H1 (cell line): Measurements from ENCODE around the gene RPL12. TPM values are rescaled to one million over a fixed set of nuclear protein-coding genes. Genes with fewer than 3 reads are reported as not detected.

Source experiments
- CTCF ChIA-PET: fragments of 300-600 bp; sonication (Branson Sonifier 250); formaldehyde crosslinking; loops from one replicate; lab custom pipeline; 2021; ENCODE audit not compliant: partially characterized antibody; lab: Charles Lee
- POLR2A ChIA-PET: fragments of 300-600 bp; sonication (Branson Sonifier 250); formaldehyde crosslinking; loops from one replicate; lab custom pipeline; 2021; ENCODE audit warnings: inconsistent platforms; ENCODE audit not compliant: partially characterized antibody; lab: Charles Lee
- DNase-seq, 2 experiments: peaks; one replicate each; pipeline versions ENCODE4 v3.0.0 to v3.0.0-alpha.2; 2010 to 2022; ENCODE audit warnings: low spot score in 2 of 2, low read depth in 1 of 2, mixed read lengths in 1 of 2
- FAIRE-seq: peaks from 2 replicates; lab custom pipeline; 2011; peaks lifted over from hg19 to GRCh38; lab: Jason Lieb, UNC
- H2AFZ ChIP-seq: 2 replicates; pipeline ENCODE4 v1.8.1; 2012; ENCODE audit warnings: low read length, inconsistent platforms
- H2AK5ac ChIP-seq: 2 replicates; pipeline ENCODE4 v1.6.1; 2013; ENCODE audit warnings: low read depth, low read length
- H2BK120ac ChIP-seq: replicated peaks from 2 replicates; pipeline ENCODE3; 2013; ENCODE audit warnings: low read depth, low read length, inconsistent platforms
- H2BK12ac ChIP-seq: 2 replicates; pipeline ENCODE4 v1.6.1; 2013; ENCODE audit warnings: low read depth, low read length
- H2BK15ac ChIP-seq: 2 replicates; pipeline ENCODE4 v1.6.1; 2013; ENCODE audit warnings: low read length
- H2BK20ac ChIP-seq: 2 replicates; pipeline ENCODE4 v1.6.1; 2013; ENCODE audit warnings: low read length
- H2BK5ac ChIP-seq: 2 replicates; pipeline ENCODE4 v1.6.1; 2013; ENCODE audit warnings: low read depth, low read length
- H3K14ac ChIP-seq: 2 replicates; pipeline ENCODE4 v1.6.1; 2013; ENCODE audit warnings: inconsistent platforms; ENCODE audit not compliant: insufficient read length
- H3K18ac ChIP-seq: 2 replicates; pipeline ENCODE4 v1.6.1; 2013; ENCODE audit warnings: low read length; ENCODE audit errors: extremely low read depth
- H3K23ac ChIP-seq: 2 replicates; pipeline ENCODE4 v1.6.1; 2013; ENCODE audit warnings: inconsistent platforms; ENCODE audit not compliant: insufficient read length
- H3K23me2 ChIP-seq: 2 replicates; pipeline ENCODE4 v1.6.1; 2013; ENCODE audit warnings: low read depth, low read length
- H3K27ac ChIP-seq: 2 replicates; pipeline ENCODE4 v1.6.1; 2011; ENCODE audit warnings: low read depth, low read length, inconsistent platforms
- H3K27me3 ChIP-seq, 4 experiments: replicated peaks in 1 of 4; 1 replicate in 1 of 4; 2 replicates in 3 of 4; pipeline versions ENCODE4 v1.6.1 to v1.8.1; 2011 to 2013; ENCODE audit warnings: low read length in 3 of 4, mild to moderate bottlenecking in 3 of 4, inconsistent platforms in 2 of 4, mixed read lengths in 2 of 4, moderate library complexity in 1 of 4; ENCODE audit not compliant: control insufficient read depth in 3 of 4, insufficient read depth in 3 of 4; ENCODE audit errors: extremely low read depth in 1 of 4
- H3K36me3 ChIP-seq, 4 experiments: 2 replicates each; pipeline versions ENCODE4 v1.6.1 to v1.8.1; 2011 to 2013; ENCODE audit warnings: mild to moderate bottlenecking in 4 of 4, low read length in 3 of 4, moderate library complexity in 2 of 4, control low read depth in 1 of 4, inconsistent platforms in 1 of 4; ENCODE audit not compliant: insufficient read depth in 4 of 4, control insufficient read depth in 2 of 4
- H3K4ac ChIP-seq: replicated peaks from 2 replicates; pipeline ENCODE3; 2013; ENCODE audit warnings: low read length, low read depth, mixed read lengths, inconsistent platforms; ENCODE audit not compliant: insufficient read length
- H3K4me1 ChIP-seq, 4 experiments: replicated peaks in 1 of 4; 1 replicate in 1 of 4; 2 replicates in 3 of 4; pipeline versions ENCODE4 v1.6.1 to v1.8.1; 2011 to 2013; ENCODE audit warnings: low read length in 3 of 4, inconsistent platforms in 2 of 4, mixed read lengths in 1 of 4; ENCODE audit not compliant: insufficient read depth in 4 of 4, control insufficient read depth in 3 of 4
- H3K4me2 ChIP-seq, 2 experiments: 2 replicates each; pipeline versions ENCODE4 v1.6.1 to v1.8.1; 2011 to 2013; ENCODE audit warnings: low read depth in 2 of 2, low read length in 2 of 2, control low read depth in 1 of 2, inconsistent platforms in 1 of 2, mild to moderate bottlenecking in 1 of 2; ENCODE audit not compliant: insufficient read depth in 1 of 2
- H3K4me3 ChIP-seq, 4 experiments: fragments of 200-600, 300-600 bp in 1 of 4; sonication (generic), shearing (Covaris generic), sonication (Bioruptor Twin) in 1 of 4; 2 replicates each; pipeline versions ENCODE4 v1.5.1 to v1.8.1; 2011 to 2016; ENCODE audit warnings: low read length in 4 of 4, low read depth in 3 of 4, control low read depth in 2 of 4, inconsistent platforms in 2 of 4, mild to moderate bottlenecking in 2 of 4, mixed read lengths in 1 of 4, moderate library complexity in 1 of 4; ENCODE audit not compliant: insufficient read depth in 2 of 4; ENCODE audit errors: extremely low read depth in 1 of 4
- H3K56ac ChIP-seq: replicated peaks from 2 replicates; pipeline ENCODE3; 2013; ENCODE audit warnings: low read depth, mild to moderate bottlenecking, mixed read lengths, low read length, inconsistent platforms; ENCODE audit not compliant: insufficient read length
- H3K79me1 ChIP-seq: 2 replicates; pipeline ENCODE4 v1.6.1; 2013; ENCODE audit warnings: low read depth, low read length, control low read depth
- H3K79me2 ChIP-seq, 2 experiments: 2 replicates each; pipeline versions ENCODE4 v1.6.1 to v1.8.1; 2012 to 2013; ENCODE audit warnings: low read length in 2 of 2, mild to moderate bottlenecking in 2 of 2, inconsistent platforms in 1 of 2; ENCODE audit not compliant: insufficient read depth in 2 of 2, control insufficient read depth in 1 of 2
- H3K9ac ChIP-seq, 4 experiments: replicated peaks in 1 of 4; 1 replicate in 1 of 4; 2 replicates in 3 of 4; pipeline versions ENCODE4 v1.6.1 to v1.8.1; 2011 to 2013; ENCODE audit warnings: low read depth in 3 of 4, low read length in 3 of 4, control low read depth in 2 of 4, mild to moderate bottlenecking in 2 of 4, moderate library complexity in 2 of 4, inconsistent platforms in 1 of 4; ENCODE audit errors: extremely low read depth in 1 of 4
- H3K9me3 ChIP-seq, 2 experiments: 2 replicates each; pipeline versions ENCODE4 v1.6.1 to v1.8.1; 2012 to 2013; ENCODE audit warnings: mild to moderate bottlenecking in 2 of 2, moderate library complexity in 2 of 2, control low read depth in 1 of 2, inconsistent platforms in 1 of 2, low read depth in 1 of 2, low read length in 1 of 2, mixed read lengths in 1 of 2; ENCODE audit not compliant: insufficient read depth in 2 of 2
- H4K20me1 ChIP-seq, 2 experiments: replicated peaks in 1 of 2; 2 replicates each; pipeline versions ENCODE3 to v1.8.1; 2011 to 2013; ENCODE audit warnings: inconsistent platforms in 2 of 2, low read length in 2 of 2, mild to moderate bottlenecking in 1 of 2; ENCODE audit not compliant: insufficient read depth in 2 of 2, control insufficient read depth in 1 of 2
- H4K5ac ChIP-seq: 2 replicates; pipeline ENCODE4 v1.6.1; 2013; ENCODE audit warnings: low read length, low read depth, mixed read lengths, inconsistent platforms; ENCODE audit not compliant: insufficient read length
- H4K8ac ChIP-seq: 2 replicates; pipeline ENCODE4 v1.8.0; 2013; ENCODE audit warnings: mild to moderate bottlenecking, moderate library complexity, low read length, inconsistent platforms; ENCODE audit not compliant: insufficient read depth; ENCODE audit errors: extremely low read depth
- H4K91ac ChIP-seq: replicated peaks from 2 replicates; pipeline ENCODE3; 2013; ENCODE audit warnings: low read length, mixed read lengths, inconsistent platforms; ENCODE audit not compliant: insufficient read length
- BCL11A ChIP-seq, 2 experiments: IDR thresholded peaks; one replicate each; pipeline ENCODE4 v1.6.1; 2011; ENCODE audit warnings: low read depth in 2 of 2, low read length in 2 of 2, mild to moderate bottlenecking in 2 of 2
- CHD1 ChIP-seq: IDR thresholded peaks from 2 replicates; pipeline ENCODE4 v1.6.1; 2012; ENCODE audit warnings: low read depth, low read length, improper control_type of control experiment
- EGR1 ChIP-seq: IDR thresholded peaks from 2 replicates; pipeline ENCODE4 v1.6.1; 2011; ENCODE audit warnings: low read depth, low read length, borderline replicate concordance
- GABPA ChIP-seq: IDR thresholded peaks from 2 replicates; pipeline ENCODE4 v1.6.1; 2011; ENCODE audit warnings: mild to moderate bottlenecking, low read length, moderate library complexity, borderline replicate concordance; ENCODE audit not compliant: insufficient read depth
- GTF2F1 ChIP-seq: IDR thresholded peaks from 2 replicates; pipeline ENCODE4 v1.6.1; 2012; ENCODE audit warnings: low read depth, low read length, improper control_type of control experiment, borderline replicate concordance
- HDAC2 ChIP-seq, 2 experiments: fragments of 300-600 bp in 1 of 2; sonication (generic) in 1 of 2; IDR thresholded peaks; 2 replicates each; pipeline ENCODE4 v1.6.1; 2011 to 2012; ENCODE audit warnings: low read depth in 2 of 2, low read length in 2 of 2, mild to moderate bottlenecking in 2 of 2, moderate library complexity in 2 of 2, borderline replicate concordance in 1 of 2, inconsistent platforms in 1 of 2
- KDM4A ChIP-seq: IDR thresholded peaks from one replicate; pipeline ENCODE4 v1.7.1; 2012; ENCODE audit warnings: low read depth, mild to moderate bottlenecking, moderate library complexity, low read length, inconsistent platforms; ENCODE audit not compliant: severe bottlenecking
- SP4 ChIP-seq: IDR thresholded peaks from 2 replicates; pipeline ENCODE4 v1.6.1; 2012; ENCODE audit warnings: low read length, inconsistent platforms
- TAF1 ChIP-seq: IDR thresholded peaks from 2 replicates; pipeline ENCODE4 v1.6.1; 2011; ENCODE audit warnings: mild to moderate bottlenecking, low read depth, low read length
- YY1 ChIP-seq: IDR thresholded peaks from 2 replicates; pipeline ENCODE4 v1.6.1; 2011; ENCODE audit warnings: low read depth, mild to moderate bottlenecking, low read length
- ZNF274 ChIP-seq: IDR thresholded peaks from 2 replicates; pipeline ENCODE4 v1.7.0; 2012; ENCODE audit warnings: low read length, borderline replicate concordance; ENCODE audit errors: extremely low read depth
- WGBS, 2 experiments: shearing (Covaris generic) in 1 of 2; methylation state at CpG; one replicate each; pipeline versions ENCODE4 v1.1.6 to v1.1.7; 2013 to 2015; ENCODE audit warnings: low lambda C conversion rate in 2 of 2, mixed read lengths in 2 of 2, inconsistent platforms in 1 of 2, low coverage in 1 of 2, missing lambda C conversion rate in 1 of 2; ENCODE audit not compliant: insufficient replicate concordance in 2 of 2, insufficient coverage in 1 of 2, insufficient read length in 1 of 2; ENCODE audit errors: extremely low coverage in 1 of 2, missing lambda C conversion rate in 1 of 2; 5-methylcytosine and 5-hydroxymethylcytosine counted together
- polyA plus RNA-seq, 7 experiments: library from polyadenylated mRNA; depleted of rRNA in 3 of 7; stranded (reverse) in 5 of 7; unstranded in 2 of 7; fragments of >200 nt in 5 of 7; fragments of 200-250 nt in 2 of 7; gene quantifications; 1 replicate in 5 of 7; 2 replicates in 1 of 7; 4 replicates in 1 of 7; pipeline versions ENCODE4 v1.2.1 to v1.2.3, GENCODE V29; 2011 to 2013; ENCODE audit warnings: missing spikeins in 2 of 7, mixed read lengths in 2 of 7
- total RNA-seq: library from RNA; stranded (reverse); fragmentation: NEBNext Ultra II Directional; extraction: Animal tissue kit (Norgen Biotek cat#: 25700); gene quantifications from 2 replicates; pipeline ENCODE4 v1.2.1, GENCODE V29; 2021

RPL12 gene
- total and polyA plus RNA-seq, 2 of the 8 experiments (the other 6 are each of a cell fraction or from before 2014, with no cell fraction given): 1,993 to 4,892 TPM

DNA sequence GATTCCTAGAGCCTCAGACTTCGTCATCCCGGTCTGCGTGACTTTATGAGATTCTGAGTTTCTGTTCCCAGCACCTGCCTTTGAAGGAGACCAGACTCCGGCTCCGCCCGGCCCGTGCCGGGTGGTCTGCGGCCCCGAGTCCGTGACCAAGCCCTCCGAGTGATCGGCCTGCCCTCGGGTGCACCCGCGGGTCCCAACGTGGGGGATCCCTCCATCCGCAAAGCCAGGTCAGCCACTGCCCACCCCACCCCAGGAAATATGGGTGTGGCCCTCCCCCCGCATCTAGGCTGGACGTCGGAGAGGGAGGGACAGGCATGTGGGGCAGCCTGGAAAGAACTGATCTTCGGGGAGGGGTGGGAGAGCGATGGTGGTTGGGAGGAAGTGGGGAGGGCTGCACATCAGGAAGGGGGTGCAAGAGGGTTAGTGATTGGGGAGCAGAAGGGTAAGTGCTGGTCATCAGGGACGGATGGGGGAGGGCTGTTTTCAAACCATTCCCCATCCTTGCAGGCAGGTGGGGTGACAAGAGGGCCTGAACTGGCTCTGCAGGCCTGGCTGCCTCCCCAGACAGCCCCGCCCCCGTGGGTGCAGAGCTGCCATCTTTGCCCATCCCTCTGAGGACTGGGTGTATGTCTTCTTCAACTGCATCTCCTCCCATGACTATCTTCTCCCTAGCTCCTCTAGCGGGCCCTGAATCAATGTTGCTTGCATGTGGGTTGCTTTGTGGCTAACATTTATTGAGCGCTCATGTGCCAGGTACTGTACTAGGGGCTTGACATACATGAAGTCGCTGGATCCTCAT lies 851 bp upstream of the RPL12 start:
- peak overlapping the region; percentile 85 to 99 (median 88) for H3K4me3 ChIP-seq
- peaks cover 19% of the 10 kb centered on the region for H3K23me2 ChIP-seq
- peak overlapping the region in 3 of 4 experiments; percentile 63 to 98 (median 97); a peak in 6 of 7 replicates for H3K9ac ChIP-seq
- H3K4me2 ChIP-seq: peak overlapping the region; percentile 95 to 100
- no peak overlapping the region for H2BK20ac ChIP-seq
- H4K8ac ChIP-seq: no peak overlapping the region
- no peak overlapping the region for H2AK5ac ChIP-seq
- no peak overlapping the region for H3K14ac ChIP-seq
- POLR2A ChIA-PET: interaction anchor here (0.6 to 9.0 kb wide), 64 partner anchors 10 to 510 kb away, joined by 3 to 125 read pairs (median 4); partner anchors contain the start of genes PTRH1, SLC2A8, TOR2A and ZNF79
- peaks cover 16 to 24% of the 10 kb centered on the region in 2 experiments for H4K20me1 ChIP-seq
- H3K36me3 ChIP-seq: peaks cover 28 to 42% (median 33%) of the 10 kb centered on the region in 4 experiments
- H2BK120ac ChIP-seq: no peak overlapping the region
- peaks cover 17 to 38% of the 10 kb centered on the region in 2 experiments for H3K79me2 ChIP-seq
- H3K4ac ChIP-seq: no peak overlapping the region
- CTCF ChIA-PET: interaction anchor here (0.9 to 1.7 kb wide), 2 partner anchors 12 to 38 kb away, joined by 3 to 5 read pairs; no protein-coding TSS in a partner anchor
- H3K4me1 ChIP-seq: peaks cover 0 to 6% (median 4%) of the 10 kb centered on the region in 4 experiments; a peak in 4 of 7 replicates
- H2BK5ac ChIP-seq: peak overlapping the region; percentile 84
- H3K18ac ChIP-seq: peak overlapping the region; percentile 85
- H3K79me1 ChIP-seq: peaks cover 7% of the 10 kb centered on the region; the same call in 1 of the 2 replicates
- H3K27me3 ChIP-seq: no peaks in the 10 kb centered on the region
- no peaks in the 10 kb centered on the region for H3K9me3 ChIP-seq
- peak overlapping the region; percentile 9; the same call in 1 of the 2 replicates for H2BK15ac ChIP-seq
- H3K56ac ChIP-seq: peak overlapping the region; percentile 85
- H2AFZ ChIP-seq: peak overlapping the region; percentile 57; the same call in 1 of the 2 replicates
- FAIRE-seq (no peak), DNase-seq (peak in 1 of 2 experiments; percentile 75)
- WGBS, 2 experiments: 19% methylated on average over 14 of the region's 29 CpGs; no CpG with 5 or more reads in 1 of the 2 experiments
- 0 out of 2 replicates have a peak overlapping the region, but pooled peaks have one; percentile 29 for H2BK12ac ChIP-seq
- H3K23ac ChIP-seq: no peak overlapping the region
- H4K91ac ChIP-seq: no peak overlapping the region
- peak overlapping the region; percentile 75 for H4K5ac ChIP-seq
- peak overlapping the region; percentile 32; the same call in 1 of the 2 replicates for H3K27ac ChIP-seq
- no peak for TF ChIP-seq EGR1
- TF ChIP-seq KDM4A: no peak
- no peak for TF ChIP-seq GABPA
- no peak for TF ChIP-seq SP4
- no peak for TF ChIP-seq CHD1
- no peak for TF ChIP-seq GTF2F1
- peak in 1 of 2 experiments; percentile 82; a peak in 1 of 4 replicates for TF ChIP-seq HDAC2 (IDR thresholded peaks at IDR 0.05; ENCODE audit: borderline replicate concordance in 1 of 2, low read depth in 2 of 2, low read length in 2 of 2)
- peak; percentile 36; the same call in 1 of the 2 replicates for TF ChIP-seq TAF1
- peak; percentile 77; the same call in 1 of the 2 replicates for TF ChIP-seq YY1
- no peak for TF ChIP-seq ZNF274
- TF ChIP-seq BCL11A (IDR thresholded peaks at IDR 0.05; ENCODE audit: low read depth in 2 of 2, low read length in 2 of 2): no peak
